Uterus (tissue), 2 donors: Measurements from ENCODE around the gene HSPA12A.

Experiments used
- POLR2A ChIP-seq, 2 donors: fragments of 450-650 bp; IDR thresholded peaks; one replicate each; pipeline ENCODE4 v1.6.1; 2016; ENCODE audit warnings: antibody characterized with exemption in 2 of 2, mild to moderate bottlenecking in 1 of 2, moderate library complexity in 1 of 2
- TF ChIP-seq, protein P1 (sequence below), 4 experiments: fragments of 200-600 bp in 2 of 4; fragments of 450-650 bp in 2 of 4; sonication (generic) in 2 of 4; IDR thresholded peaks; one replicate each; pipeline ENCODE4 v1.5.1; 2016 to 2019; ENCODE audit warnings: antibody characterized with exemption in 4 of 4, mild to moderate bottlenecking in 2 of 4, moderate library complexity in 1 of 4

DNA sequence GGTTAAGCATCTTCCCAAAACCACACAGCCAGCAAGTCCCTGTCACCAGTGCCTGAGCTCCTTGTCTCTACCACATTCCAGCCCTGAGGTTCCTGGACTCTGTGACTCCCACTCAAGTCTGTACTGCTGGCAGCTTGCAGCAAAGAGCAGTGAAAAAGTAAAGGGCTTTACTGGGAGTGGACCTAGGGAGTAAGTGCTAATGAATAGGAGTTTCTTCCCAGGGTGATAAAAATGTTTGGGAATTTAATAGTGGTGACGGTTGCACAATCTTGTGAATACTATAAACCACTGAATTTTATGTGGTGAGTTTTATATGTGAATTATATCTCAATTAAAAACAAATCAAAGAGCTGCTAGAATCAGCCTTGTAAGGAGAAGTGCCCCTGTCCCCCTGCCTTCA lies 22.6 kb downstream of the HSPA12A start:
- TF ChIP-seq, protein P1, sequence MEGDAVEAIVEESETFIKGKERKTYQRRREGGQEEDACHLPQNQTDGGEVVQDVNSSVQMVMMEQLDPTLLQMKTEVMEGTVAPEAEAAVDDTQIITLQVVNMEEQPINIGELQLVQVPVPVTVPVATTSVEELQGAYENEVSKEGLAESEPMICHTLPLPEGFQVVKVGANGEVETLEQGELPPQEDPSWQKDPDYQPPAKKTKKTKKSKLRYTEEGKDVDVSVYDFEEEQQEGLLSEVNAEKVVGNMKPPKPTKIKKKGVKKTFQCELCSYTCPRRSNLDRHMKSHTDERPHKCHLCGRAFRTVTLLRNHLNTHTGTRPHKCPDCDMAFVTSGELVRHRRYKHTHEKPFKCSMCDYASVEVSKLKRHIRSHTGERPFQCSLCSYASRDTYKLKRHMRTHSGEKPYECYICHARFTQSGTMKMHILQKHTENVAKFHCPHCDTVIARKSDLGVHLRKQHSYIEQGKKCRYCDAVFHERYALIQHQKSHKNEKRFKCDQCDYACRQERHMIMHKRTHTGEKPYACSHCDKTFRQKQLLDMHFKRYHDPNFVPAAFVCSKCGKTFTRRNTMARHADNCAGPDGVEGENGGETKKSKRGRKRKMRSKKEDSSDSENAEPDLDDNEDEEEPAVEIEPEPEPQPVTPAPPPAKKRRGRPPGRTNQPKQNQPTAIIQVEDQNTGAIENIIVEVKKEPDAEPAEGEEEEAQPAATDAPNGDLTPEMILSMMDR (IDR thresholded peaks at IDR 0.05): no peak
- TF ChIP-seq POLR2A (IDR thresholded peaks at IDR 0.05): no peak
